Gastroesophageal sphincter (tissue), 4 donors: ENCODE results near the gene KLK1. TPM values are rescaled to one million over a fixed set of nuclear protein-coding genes. Genes with fewer than 3 reads are reported as not detected.

Experiments used
- ATAC-seq: fragments of 150-250 bp; one replicate; pipeline ENCODE4 v1.9.1; 2016; ENCODE audit warnings: mild to moderate bottlenecking, moderate library complexity
- H3K27ac ChIP-seq, 4 donors: fragments of 200-600 bp; sonication (generic) in 3 of 4; 1 replicate in 3 of 4; 2 replicates in 1 of 4; pipeline ENCODE4 v1.5.1; 2016 to 2019
- H3K27me3 ChIP-seq: fragments of 200-600 bp; sonication (generic); one replicate; pipeline ENCODE4 v1.5.1; 2019
- H3K36me3 ChIP-seq, 2 donors: fragments of 200-600 bp; sonication (generic); one replicate each; pipeline ENCODE4 v1.5.1; 2019; ENCODE audit warnings: control low read depth in 1 of 2
- H3K4me1 ChIP-seq, 3 donors: fragments of 200-600 bp; sonication (generic); 1 replicate in 2 of 3; 2 replicates in 1 of 3; pipeline ENCODE4 v1.5.1; 2016 to 2019; ENCODE audit warnings: control low read depth in 2 of 3
- H3K4me3 ChIP-seq, 2 donors: fragments of 200-600 bp; sonication (generic); one replicate each; pipeline ENCODE4 v1.5.1; 2019; ENCODE audit warnings: mild to moderate bottlenecking in 1 of 2, moderate library complexity in 1 of 2
- H3K9me3 ChIP-seq, 3 donors: fragments of 200-600 bp; sonication (generic); one replicate each; pipeline ENCODE4 v1.5.1; 2017 to 2019; ENCODE audit warnings: control low read depth in 2 of 3
- EP300 ChIP-seq: sonication (generic); formaldehyde crosslinking; IDR thresholded peaks from one replicate; pipeline ENCODE4 v1.6.1; 2017; ENCODE audit warnings: antibody characterized with exemption, mild to moderate bottlenecking
- POLR2A ChIP-seq, 2 donors: fragments of 450-650 bp; IDR thresholded peaks; one replicate each; pipeline ENCODE4 v1.6.1; 2017; ENCODE audit warnings: antibody characterized with exemption in 2 of 2, mild to moderate bottlenecking in 2 of 2, moderate library complexity in 1 of 2
- POLR2AphosphoS5 ChIP-seq: sonication (generic); formaldehyde crosslinking; IDR thresholded peaks from one replicate; pipeline ENCODE4 v1.6.1; 2017; ENCODE audit warnings: antibody characterized with exemption
- WGBS, 2 donors: methylation state at CpG; one replicate each; pipeline ENCODE4 v1.1.5; 2018; ENCODE audit warnings: low coverage in 1 of 2; 5-methylcytosine and 5-hydroxymethylcytosine counted together
- total RNA-seq, 4 donors: library from RNA; depleted of rRNA; stranded (reverse); fragments of >200 nt; gene quantifications; one replicate each; pipeline ENCODE4 v1.1.0, GENCODE V29; 2016
- TF ChIP-seq, protein P1 (sequence below), 4 experiments: fragments of 200-600 bp in 2 of 4; fragments of 450-650 bp in 2 of 4; sonication (generic) in 1 of 4; IDR thresholded peaks; one replicate each; pipeline ENCODE4 v1.5.1; 2017 to 2019; ENCODE audit warnings: antibody characterized with exemption in 4 of 4, mild to moderate bottlenecking in 2 of 4, moderate library complexity in 2 of 4

KLK1 gene
- total RNA-seq, 4 donors from 2014 or later = not detected

DNA sequence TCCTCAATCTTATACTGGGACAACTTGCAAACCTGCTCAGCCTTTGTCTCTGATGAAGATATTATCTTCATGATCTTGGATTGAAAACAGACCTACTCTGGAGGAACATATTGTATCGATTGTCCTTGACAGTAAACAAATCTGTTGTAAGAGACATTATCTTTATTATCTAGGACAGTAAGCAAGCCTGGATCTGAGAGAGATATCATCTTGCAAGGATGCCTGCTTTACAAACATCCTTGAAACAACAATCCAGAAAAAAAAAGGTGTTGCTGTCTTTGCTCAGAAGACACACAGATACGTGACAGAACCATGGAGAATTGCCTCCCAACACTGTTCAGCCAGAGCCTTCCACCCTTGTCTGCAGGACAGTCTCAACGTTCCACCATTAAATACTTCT, 27.2 kb upstream of the KLK1 start:
- Histone ChIP-seq H3K9me3 (no peaks in the 10 kb centered on the region), H3K27ac (no peak overlapping the region), H3K27me3 (peaks cover 85% of the 10 kb centered on the region), H3K36me3 (no peaks in the 10 kb centered on the region), H3K4me3 (no peak overlapping the region), H3K4me1 (no peaks in the 10 kb centered on the region)
- no peak for ATAC-seq
- whole genome bisulfite sequencing, 2 donors = 41 to 62% methylated on average over 2 to 3 of the region's 3 CpGs
- TF ChIP-seq POLR2A (IDR thresholded peaks at IDR 0.05) (no peak), POLR2AphosphoS5 (no peak), EP300 (no peak)
- TF ChIP-seq, protein P1, sequence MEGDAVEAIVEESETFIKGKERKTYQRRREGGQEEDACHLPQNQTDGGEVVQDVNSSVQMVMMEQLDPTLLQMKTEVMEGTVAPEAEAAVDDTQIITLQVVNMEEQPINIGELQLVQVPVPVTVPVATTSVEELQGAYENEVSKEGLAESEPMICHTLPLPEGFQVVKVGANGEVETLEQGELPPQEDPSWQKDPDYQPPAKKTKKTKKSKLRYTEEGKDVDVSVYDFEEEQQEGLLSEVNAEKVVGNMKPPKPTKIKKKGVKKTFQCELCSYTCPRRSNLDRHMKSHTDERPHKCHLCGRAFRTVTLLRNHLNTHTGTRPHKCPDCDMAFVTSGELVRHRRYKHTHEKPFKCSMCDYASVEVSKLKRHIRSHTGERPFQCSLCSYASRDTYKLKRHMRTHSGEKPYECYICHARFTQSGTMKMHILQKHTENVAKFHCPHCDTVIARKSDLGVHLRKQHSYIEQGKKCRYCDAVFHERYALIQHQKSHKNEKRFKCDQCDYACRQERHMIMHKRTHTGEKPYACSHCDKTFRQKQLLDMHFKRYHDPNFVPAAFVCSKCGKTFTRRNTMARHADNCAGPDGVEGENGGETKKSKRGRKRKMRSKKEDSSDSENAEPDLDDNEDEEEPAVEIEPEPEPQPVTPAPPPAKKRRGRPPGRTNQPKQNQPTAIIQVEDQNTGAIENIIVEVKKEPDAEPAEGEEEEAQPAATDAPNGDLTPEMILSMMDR (IDR thresholded peaks at IDR 0.05) = no peak

DNA sequence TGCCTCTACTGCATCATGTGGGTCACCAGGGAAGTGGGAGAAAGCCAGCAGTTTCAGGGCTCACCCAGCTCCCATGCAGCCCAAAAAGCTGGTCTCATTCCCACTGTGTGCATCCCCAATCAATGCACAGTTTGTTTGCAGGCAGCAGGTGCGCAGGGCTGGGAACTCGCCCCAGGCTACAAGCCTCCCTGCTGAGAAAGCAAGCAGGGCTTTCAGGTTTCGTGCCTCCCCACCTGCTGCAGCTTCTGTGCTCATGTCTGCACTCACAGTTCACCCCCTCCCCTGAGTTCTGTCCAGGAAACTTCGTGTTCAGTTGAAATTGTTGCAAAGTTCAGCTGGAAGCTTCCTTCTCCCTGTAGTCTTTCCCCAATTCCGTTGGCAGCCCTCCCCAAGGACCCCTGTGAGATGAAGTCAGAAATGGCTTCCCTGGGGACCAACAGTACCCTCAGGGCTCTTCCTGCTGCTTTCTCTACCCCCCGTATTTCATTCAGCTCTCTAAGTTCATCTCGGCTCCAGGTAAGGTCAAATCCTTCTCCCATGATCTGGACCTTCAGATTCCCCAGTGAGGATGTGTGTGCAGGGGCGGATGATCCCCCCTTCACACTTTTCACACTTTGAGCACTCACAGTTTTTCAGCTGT, 20.8 kb upstream of the KLK1 start:
- TF ChIP-seq, protein P1 (IDR thresholded peaks at IDR 0.05) = no peak
- TF ChIP-seq POLR2A (IDR thresholded peaks at IDR 0.05) (no peak), POLR2AphosphoS5 (no peak), EP300 (no peak)
- peaks cover 41% of the 10 kb centered on the region for H3K27me3 ChIP-seq
- no peak overlapping the region for H3K4me3 ChIP-seq
- H3K36me3 ChIP-seq = no peaks in the 10 kb centered on the region
- no peak for ATAC-seq
- no peak overlapping the region for H3K27ac ChIP-seq
- WGBS, 2 donors = 63 to 64% methylated on average over 4 to 5 of the region's 8 CpGs
- peaks cover 0 to 32% (median 0%) of the 10 kb centered on the region in 3 donors for H3K9me3 ChIP-seq
- no peaks in the 10 kb centered on the region for H3K4me1 ChIP-seq

DNA sequence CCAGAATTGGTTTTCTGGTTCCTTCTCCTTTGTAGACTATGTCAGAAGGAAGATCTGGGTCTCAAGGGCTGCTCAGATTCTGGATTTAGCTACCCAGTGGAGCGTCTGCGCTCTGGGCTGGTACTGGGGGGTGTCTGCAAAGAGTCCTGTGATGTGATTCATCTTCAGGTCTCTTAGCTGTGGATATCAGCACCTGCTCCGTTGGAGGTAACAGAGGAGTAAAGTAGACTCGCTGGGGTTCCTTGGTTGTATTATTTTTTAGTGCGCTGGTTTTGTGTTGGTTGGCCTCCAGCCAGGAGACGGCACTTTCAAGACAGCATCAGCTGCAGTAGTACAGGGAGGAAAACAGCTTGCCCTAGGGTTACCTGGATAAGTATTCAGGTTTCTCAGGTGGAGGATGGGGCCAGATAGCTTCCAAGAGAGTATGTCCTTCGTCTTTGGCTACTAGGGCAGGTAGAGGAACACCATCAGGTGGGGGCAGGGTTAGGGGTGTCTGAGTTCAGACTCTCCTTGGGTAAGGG, 20.2 kb upstream of the KLK1 start:
- Histone ChIP-seq H3K4me1 (no peaks in the 10 kb centered on the region), H3K4me3 (no peak overlapping the region), H3K36me3 (no peaks in the 10 kb centered on the region), H3K27ac (no peak overlapping the region), H3K27me3 (peaks cover 41% of the 10 kb centered on the region), H3K9me3 (peaks cover 0 to 32% (median 0%) of the 10 kb centered on the region in 3 donors)
- TF ChIP-seq EP300 (no peak), POLR2A (IDR thresholded peaks at IDR 0.05) (no peak), POLR2AphosphoS5 (no peak)
- TF ChIP-seq, protein P1 (IDR thresholded peaks at IDR 0.05) = no peak
- 60 to 69% methylated on average over 1 to 5 of the region's 7 CpGs for WGBS, 2 donors
- ATAC-seq = no peak

DNA sequence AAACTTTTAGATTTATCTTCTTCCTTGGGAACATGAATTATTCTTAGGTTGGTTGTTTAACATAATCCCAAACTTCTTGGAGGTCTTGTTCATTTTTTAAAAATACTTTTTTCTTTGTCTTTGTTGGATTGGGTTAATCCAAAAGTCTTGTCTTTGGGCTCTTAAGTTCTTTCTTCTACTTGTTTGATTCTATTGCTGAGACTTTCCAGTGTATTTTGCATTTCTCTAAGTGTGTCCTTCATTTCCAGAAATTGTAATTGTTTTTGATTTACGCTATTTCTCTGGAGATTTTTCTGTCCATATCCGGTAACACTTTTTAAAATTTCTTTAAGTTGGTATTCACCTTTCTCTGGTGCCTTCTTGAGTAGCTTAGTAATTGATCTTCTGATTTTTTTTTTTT, 19.6 kb upstream of the KLK1 start:
- TF ChIP-seq EP300 = no peak
- no peak for TF ChIP-seq POLR2AphosphoS5
- no peak for TF ChIP-seq POLR2A (IDR thresholded peaks at IDR 0.05)
- TF ChIP-seq, protein P1 (IDR thresholded peaks at IDR 0.05) = no peak
- Histone ChIP-seq H3K4me3 (no peak overlapping the region), H3K36me3 (no peaks in the 10 kb centered on the region), H3K27ac (no peak overlapping the region), H3K27me3 (peaks cover 42% of the 10 kb centered on the region), H3K4me1 (no peaks in the 10 kb centered on the region), H3K9me3 (peaks cover 0 to 32% (median 0%) of the 10 kb centered on the region in 3 donors)
- 89 to 100% methylated on average over 1 to 2 of the region's 2 CpGs for WGBS, 2 donors
- ATAC-seq = no peak

DNA sequence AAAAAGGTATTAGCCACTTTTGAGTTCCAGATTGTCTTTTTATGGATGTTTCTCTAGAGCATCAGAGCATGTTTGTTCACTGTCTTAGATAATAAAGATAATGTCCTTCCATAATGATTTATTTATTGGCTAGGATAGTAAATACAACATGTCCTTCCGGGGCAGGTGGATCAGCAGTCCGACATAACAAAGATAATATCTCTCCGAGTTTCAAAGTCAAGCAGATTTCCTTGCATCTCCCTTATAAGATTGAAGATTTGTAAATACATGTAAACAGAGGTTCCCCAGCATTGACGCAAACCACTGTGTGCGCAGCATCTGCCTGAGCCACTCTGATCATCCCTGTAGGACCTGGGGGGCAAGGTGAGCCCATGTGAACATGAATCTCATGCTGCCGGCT, 18.5 kb upstream of the KLK1 start:
- Histone ChIP-seq H3K27me3 (peaks cover 44% of the 10 kb centered on the region), H3K4me3 (no peak overlapping the region), H3K36me3 (no peaks in the 10 kb centered on the region), H3K9me3 (peaks cover 0 to 32% (median 0%) of the 10 kb centered on the region in 3 donors), H3K4me1 (no peaks in the 10 kb centered on the region), H3K27ac (no peak overlapping the region)
- ATAC-seq = no peak
- TF ChIP-seq EP300 = no peak
- TF ChIP-seq, protein P1 (IDR thresholded peaks at IDR 0.05) = no peak
- no peak for TF ChIP-seq POLR2AphosphoS5
- no peak for TF ChIP-seq POLR2A (IDR thresholded peaks at IDR 0.05)
- 83 to 87% methylated on average over 6 of the region's 6 CpGs for WGBS, 2 donors
